ENCODE results near the gene AUTS2.

The AUTS2 gene

DNA sequence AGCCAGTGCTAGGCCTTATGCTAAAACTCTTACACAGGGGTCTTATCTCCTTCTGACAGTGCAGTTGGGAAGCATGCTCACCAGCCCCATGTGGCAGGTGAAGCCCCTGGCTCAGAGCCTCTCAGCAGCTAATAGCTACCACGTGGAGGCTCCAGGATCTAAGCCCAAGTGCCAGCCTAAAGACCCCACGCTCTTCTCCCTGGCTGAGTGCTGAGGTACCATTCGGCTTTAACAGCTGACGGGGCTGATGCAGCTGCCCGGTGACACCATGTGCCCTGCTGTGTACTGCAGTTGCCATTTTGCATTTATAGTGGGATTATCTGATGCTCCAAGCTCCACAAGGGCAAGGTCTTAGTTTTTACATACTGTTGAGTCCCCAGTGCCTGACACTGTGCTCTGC is 1017.9 kb downstream of the AUTS2 start:
- H3K9me3 Mint-ChIP-seq, result peaks cover 3% of the 10 kb centered on the region
- peaks cover 52% of the 10 kb centered on the region for H3K27me3 Mint-ChIP-seq (ENCODE audit: low read depth)
- H3K36me3 Mint-ChIP-seq (ENCODE audit: low read depth), result peaks cover 4% of the 10 kb centered on the region
- TF ChIP-seq, protein P1, sequence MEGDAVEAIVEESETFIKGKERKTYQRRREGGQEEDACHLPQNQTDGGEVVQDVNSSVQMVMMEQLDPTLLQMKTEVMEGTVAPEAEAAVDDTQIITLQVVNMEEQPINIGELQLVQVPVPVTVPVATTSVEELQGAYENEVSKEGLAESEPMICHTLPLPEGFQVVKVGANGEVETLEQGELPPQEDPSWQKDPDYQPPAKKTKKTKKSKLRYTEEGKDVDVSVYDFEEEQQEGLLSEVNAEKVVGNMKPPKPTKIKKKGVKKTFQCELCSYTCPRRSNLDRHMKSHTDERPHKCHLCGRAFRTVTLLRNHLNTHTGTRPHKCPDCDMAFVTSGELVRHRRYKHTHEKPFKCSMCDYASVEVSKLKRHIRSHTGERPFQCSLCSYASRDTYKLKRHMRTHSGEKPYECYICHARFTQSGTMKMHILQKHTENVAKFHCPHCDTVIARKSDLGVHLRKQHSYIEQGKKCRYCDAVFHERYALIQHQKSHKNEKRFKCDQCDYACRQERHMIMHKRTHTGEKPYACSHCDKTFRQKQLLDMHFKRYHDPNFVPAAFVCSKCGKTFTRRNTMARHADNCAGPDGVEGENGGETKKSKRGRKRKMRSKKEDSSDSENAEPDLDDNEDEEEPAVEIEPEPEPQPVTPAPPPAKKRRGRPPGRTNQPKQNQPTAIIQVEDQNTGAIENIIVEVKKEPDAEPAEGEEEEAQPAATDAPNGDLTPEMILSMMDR (IDR thresholded peaks at IDR 0.05; ENCODE audit: unreplicated experiment in 3 of 3), result no peak
- H3K4me1 Mint-ChIP-seq, result peaks cover 44% of the 10 kb centered on the region
- H3K4me3 Mint-ChIP-seq, result no peak overlapping the region
- no peak overlapping the region for H3K27ac Mint-ChIP-seq

DNA sequence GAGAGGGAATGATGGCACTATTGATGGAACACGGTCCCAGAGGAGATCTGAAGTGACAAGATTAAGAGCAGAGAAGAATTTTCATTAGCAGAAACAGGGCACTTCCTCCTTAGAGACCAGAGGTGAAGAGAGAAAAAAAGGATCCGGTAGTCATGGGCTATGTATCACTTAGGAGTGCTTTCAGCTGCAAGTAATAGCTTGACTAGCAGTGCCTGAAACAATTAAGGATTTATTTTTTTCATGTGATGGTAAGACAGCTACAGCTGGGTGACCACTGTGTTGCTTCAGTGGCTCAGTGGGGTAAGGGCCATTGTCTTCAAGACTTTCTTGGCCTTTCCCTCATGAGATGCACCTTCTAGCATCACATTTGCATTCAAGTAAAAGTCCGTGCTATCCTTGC is 1018.5 kb downstream of the AUTS2 start:
- Mint-ChIP-seq H3K36me3 (ENCODE audit: low read depth) (peaks cover 4% of the 10 kb centered on the region), H3K27ac (no peak overlapping the region), H3K9me3 (peaks cover 3% of the 10 kb centered on the region), H3K27me3 (ENCODE audit: low read depth) (peaks cover 49% of the 10 kb centered on the region), H3K4me1 (peaks cover 44% of the 10 kb centered on the region), H3K4me3 (no peak overlapping the region)
- TF ChIP-seq, protein P1 (IDR thresholded peaks at IDR 0.05; ENCODE audit: unreplicated experiment in 3 of 3), result no peak

DNA sequence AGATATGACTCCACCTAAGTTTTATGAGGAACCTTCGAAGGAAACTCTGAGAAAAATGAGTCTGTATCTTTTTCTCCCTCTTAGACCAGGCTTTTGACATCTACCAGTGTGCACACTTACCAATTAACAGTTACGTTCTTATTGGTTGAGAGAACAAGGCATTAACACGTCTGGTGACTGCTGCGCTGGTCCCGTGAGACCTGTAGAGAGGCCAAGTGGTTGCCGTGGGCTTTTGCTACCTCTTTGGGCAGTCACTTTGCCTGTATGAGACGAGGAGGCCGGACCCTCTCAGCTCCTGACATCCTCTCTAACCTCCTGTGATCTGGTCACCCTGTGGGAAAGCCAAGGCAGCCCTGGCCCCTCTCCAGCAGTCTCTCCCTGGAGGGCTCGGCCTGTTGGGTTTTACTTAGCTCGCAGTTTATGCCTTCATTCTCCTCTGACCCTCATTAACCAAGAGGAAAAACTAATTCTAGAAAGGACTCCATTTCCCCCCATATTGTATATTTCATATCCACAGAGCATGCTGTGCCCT is 1019.8 kb downstream of the AUTS2 start:
- peaks cover 53% of the 10 kb centered on the region for H3K4me1 Mint-ChIP-seq
- peaks cover 59% of the 10 kb centered on the region for H3K27me3 Mint-ChIP-seq (ENCODE audit: low read depth)
- no peak overlapping the region for H3K4me3 Mint-ChIP-seq
- peaks cover 3% of the 10 kb centered on the region for H3K9me3 Mint-ChIP-seq
- peaks cover 4% of the 10 kb centered on the region for H3K36me3 Mint-ChIP-seq (ENCODE audit: low read depth)
- TF ChIP-seq, protein P1 (IDR thresholded peaks at IDR 0.05; ENCODE audit: unreplicated experiment in 3 of 3), result no peak
- H3K27ac Mint-ChIP-seq, result peak overlapping the region in 1 of 3 experiments; percentile 26

DNA sequence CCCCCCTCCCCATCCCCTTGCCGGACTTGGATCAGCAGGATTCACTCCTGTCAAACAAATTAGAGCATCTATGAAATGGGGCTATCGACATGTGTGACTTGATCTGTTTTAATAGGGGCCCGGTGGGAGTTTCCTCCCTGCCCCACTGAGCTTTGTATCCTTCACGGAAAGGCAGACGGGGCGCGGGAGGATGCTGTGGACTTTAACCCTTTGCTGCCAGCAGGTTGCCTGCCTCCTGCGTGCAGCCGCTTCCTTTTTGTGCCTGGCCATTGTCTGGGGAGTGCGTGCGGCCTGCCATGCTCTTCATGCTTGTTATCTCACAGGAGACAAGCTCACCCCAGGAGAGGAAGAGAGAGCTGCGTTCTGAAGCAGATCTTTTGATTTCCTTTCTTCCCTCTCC is 1020.9 kb downstream of the AUTS2 start:
- Mint-ChIP-seq H3K9me3 (peaks cover 3% of the 10 kb centered on the region), H3K27ac (no peak overlapping the region), H3K4me1 (peaks cover 48% of the 10 kb centered on the region), H3K27me3 (ENCODE audit: low read depth) (peaks cover 64% of the 10 kb centered on the region), H3K36me3 (ENCODE audit: low read depth) (peaks cover 8% of the 10 kb centered on the region), H3K4me3 (no peak overlapping the region)
- TF ChIP-seq, protein P1 (IDR thresholded peaks at IDR 0.05; ENCODE audit: unreplicated experiment in 3 of 3), result no peak

DNA sequence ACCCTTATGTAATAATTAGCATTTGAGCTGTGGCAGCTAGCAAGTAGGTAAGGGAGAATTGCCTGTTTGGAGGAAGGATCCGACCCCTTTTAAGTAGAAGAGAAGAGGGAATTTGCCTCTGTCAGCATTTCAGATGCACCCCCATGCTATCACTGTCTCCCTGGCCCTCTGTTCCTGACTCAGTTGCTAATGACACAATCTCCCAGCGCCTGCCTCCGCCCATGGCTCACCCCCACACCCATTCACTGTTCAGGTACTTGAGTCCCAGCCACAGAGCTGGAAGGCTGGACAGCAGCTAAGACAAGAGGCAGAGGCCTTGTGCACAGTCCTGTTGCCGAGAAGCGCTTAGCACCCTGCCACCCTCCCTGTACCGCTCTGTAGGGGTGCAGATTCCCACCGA is 1021.4 kb downstream of the AUTS2 start:
- peaks cover 3% of the 10 kb centered on the region for H3K9me3 Mint-ChIP-seq

More for the DNA sequence above, 1021.4 kb downstream of the AUTS2 start:
- TF ChIP-seq, protein P1 (IDR thresholded peaks at IDR 0.05; ENCODE audit: unreplicated experiment in 3 of 3), result no peak
- Mint-ChIP-seq H3K27ac (no peak overlapping the region), H3K27me3 (ENCODE audit: low read depth) (peaks cover 64% of the 10 kb centered on the region), H3K4me3 (no peak overlapping the region), H3K36me3 (ENCODE audit: low read depth) (peaks cover 11% of the 10 kb centered on the region), H3K4me1 (peaks cover 42% of the 10 kb centered on the region)
